ENCODE data around the gene PLA2G4A.
"Not testable (repeated sequence)": the region's sequence is repeated elsewhere in the genome, so short reads cannot be mapped to it uniquely, and the experiment has no call there.

The PLA2G4A gene

DNA sequence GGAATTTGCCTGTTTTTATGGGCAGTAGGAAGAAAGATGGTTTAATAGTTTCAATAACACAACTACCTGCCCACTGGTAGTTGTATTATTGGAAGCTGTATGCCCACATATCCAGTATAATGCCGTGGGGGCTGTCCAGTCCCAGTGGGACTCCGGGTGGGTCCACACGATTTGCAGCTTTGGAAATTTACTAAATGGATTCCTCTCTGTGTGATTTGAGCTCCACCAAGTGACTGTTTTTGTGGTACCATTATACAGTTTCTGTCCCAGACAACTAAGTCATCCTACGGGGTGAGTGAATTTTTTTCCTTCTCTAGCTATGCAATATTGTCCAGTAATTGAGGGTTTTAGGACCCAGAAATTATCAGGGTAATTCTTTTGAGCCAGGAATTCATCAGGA, 86.8 kb downstream of the PLA2G4A start:
- TF ChIP-seq CTCF (IDR thresholded peaks at IDR 0.05; ENCODE audit: low read depth, low read length): no peak
- peak; percentile 28 to 44 for DNase-seq (ENCODE audit: low read depth in 2 of 2)
- no peak overlapping the region for H3K4me3 ChIP-seq (replicated peaks in 1 of 2; ENCODE audit: low read depth in 2 of 2, low read length in 2 of 2)

- not testable (repeated sequence) for H3K4me3 ChIP-seq (replicated peaks in 1 of 2; ENCODE audit: low read depth in 2 of 2, low read length in 2 of 2)
- DNase-seq (ENCODE audit: low read depth in 2 of 2): peak; percentile 73 to 76
- peak; percentile 44 for TF ChIP-seq CTCF (IDR thresholded peaks at IDR 0.05; ENCODE audit: low read depth, low read length)
These were observed 88.5 kb downstream of the PLA2G4A start for GRCh38 chr1:186917106-186917786.

DNA sequence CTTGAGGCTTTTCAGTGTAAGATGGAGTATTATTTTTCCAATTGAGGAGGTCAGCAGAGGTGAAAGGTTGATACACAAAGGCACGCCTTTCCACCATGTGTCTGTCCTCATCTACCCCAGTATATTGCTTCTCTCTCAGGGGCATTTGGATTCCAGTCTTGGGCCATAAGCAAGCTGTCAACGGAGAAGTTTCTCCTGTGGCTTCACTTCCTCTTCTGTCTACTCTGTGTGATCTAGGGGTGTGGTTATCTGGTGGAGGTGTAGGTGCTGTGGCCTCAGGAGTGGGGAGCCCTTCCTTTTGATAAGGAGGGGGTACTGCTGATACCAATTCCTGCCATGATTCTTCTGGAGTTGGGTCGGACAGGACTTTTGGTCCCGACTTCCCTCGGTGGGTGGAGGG, 92.6 kb downstream of the PLA2G4A start:
- not testable (repeated sequence) for H3K4me3 ChIP-seq (replicated peaks in 1 of 2; ENCODE audit: low read depth in 2 of 2, low read length in 2 of 2); DNase-seq (ENCODE audit: low read depth in 2 of 2)

DNA sequence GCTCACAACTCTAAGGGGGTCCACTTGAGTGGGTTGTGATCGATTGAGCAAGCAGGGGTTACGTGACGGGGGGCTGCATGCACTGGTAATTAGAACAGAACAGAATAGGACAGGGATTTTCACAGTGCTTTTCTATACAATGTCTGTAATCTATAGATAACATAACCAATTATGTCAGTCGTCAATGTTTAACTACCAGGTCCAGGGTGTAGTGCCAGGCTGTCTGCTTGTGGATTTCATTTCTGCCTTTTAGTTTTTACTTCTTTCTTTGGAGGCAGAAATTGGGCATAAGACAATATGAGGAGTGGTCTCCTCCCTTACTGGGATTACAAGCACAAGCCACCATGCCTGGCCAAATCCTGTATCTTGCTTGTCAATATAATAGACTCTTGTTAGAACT, 94.1 kb downstream of the PLA2G4A start:
- not testable (repeated sequence) for DNase-seq (ENCODE audit: low read depth in 2 of 2); H3K4me3 ChIP-seq (replicated peaks in 1 of 2; ENCODE audit: low read depth in 2 of 2, low read length in 2 of 2)

DNA sequence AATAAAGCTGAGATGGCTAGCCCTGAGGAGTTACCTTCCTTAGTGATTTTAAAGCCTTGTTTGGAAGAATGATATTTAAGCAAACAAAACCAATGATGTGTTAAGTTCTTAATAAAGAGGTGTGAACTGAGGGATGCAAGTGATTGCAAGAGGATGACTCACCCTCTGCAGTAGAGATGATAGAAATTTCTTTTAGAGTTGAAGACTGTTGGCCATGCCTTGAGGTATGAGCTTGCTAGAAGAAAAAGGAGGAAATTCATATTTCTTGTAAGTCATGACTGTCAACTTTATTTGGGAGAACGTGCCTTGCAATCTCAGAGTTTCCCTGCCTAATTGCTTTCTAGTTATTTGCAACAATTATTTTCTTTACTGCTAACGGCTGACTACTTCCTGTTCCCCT, 94.7 kb downstream of the PLA2G4A start:
- H3K4me3 ChIP-seq (replicated peaks in 1 of 2; ENCODE audit: low read depth in 2 of 2, low read length in 2 of 2): no peak overlapping the region
- no peak for TF ChIP-seq CTCF (IDR thresholded peaks at IDR 0.05; ENCODE audit: low read depth, low read length)
- no peak for DNase-seq (ENCODE audit: low read depth in 2 of 2)

DNA sequence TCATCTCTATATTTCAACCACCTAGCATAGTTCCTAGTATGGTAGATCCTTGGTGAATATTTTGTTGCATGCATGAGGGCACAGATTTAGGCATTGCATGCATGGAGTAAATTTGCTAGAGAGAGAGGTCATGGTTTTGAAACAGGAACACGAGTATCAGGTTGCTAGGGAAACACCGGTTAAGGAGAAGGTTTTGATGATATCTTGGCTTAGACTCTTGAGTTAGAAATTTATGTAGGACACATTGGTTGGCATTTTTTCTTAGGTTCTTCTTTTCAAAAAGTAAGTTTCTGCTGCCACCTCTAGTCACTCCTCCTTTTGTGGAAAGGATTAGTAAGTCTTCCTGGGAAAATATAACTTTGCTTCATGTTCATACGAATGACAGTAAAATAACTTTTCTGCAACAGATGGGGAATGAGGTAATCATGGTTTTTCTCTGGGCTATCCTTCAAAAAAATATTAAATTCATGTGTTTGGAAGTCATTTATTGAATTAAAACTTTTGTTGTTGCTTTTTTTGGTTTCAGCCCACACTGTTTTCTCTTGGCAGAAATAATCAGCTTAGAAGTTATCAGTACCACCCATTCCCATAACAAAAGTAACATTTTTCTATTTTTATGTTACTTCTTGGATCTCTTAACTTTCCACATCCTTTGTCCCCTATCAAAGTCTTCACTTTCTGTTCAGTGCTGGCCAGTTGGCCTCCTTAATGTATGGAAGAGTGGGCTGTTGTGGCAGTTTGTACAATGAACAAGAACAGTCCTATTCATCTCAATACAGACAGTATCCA, 97.3 kb downstream of the PLA2G4A start:
- peak in 1 of 2 donors; percentile 53 for DNase-seq (ENCODE audit: low read depth in 2 of 2)
- no peak for TF ChIP-seq CTCF (IDR thresholded peaks at IDR 0.05; ENCODE audit: low read depth, low read length)
- H3K4me3 ChIP-seq (replicated peaks in 1 of 2; ENCODE audit: low read depth in 2 of 2, low read length in 2 of 2): no peak overlapping the region

GRCh38 chr1:186927884-186928283, 99.1 kb downstream of the PLA2G4A start:
- DNase-seq (ENCODE audit: low read depth in 2 of 2): no peak
- TF ChIP-seq CTCF (IDR thresholded peaks at IDR 0.05; ENCODE audit: low read depth, low read length): no peak
- H3K4me3 ChIP-seq (replicated peaks in 1 of 2; ENCODE audit: low read depth in 2 of 2, low read length in 2 of 2): no peak overlapping the region
